GM18907 (cell line): ENCODE results near the gene PNISR.
A peak's percentile ranks its signal among the peaks of the same experiment; 100 is the strongest.
"Not testable (repeated sequence)": the region's sequence is repeated elsewhere in the genome, so short reads cannot be mapped to it uniquely, and the experiment has no call there.

Source experiments
- ATAC-seq: cut with Tn5 transposase; IDR thresholded peaks from one replicate; pipeline ENCODE4 v1.9.1; 2021; ENCODE audit warnings: mild to moderate bottlenecking, moderate library complexity; ENCODE audit not compliant: unreplicated experiment

The PNISR gene

DNA sequence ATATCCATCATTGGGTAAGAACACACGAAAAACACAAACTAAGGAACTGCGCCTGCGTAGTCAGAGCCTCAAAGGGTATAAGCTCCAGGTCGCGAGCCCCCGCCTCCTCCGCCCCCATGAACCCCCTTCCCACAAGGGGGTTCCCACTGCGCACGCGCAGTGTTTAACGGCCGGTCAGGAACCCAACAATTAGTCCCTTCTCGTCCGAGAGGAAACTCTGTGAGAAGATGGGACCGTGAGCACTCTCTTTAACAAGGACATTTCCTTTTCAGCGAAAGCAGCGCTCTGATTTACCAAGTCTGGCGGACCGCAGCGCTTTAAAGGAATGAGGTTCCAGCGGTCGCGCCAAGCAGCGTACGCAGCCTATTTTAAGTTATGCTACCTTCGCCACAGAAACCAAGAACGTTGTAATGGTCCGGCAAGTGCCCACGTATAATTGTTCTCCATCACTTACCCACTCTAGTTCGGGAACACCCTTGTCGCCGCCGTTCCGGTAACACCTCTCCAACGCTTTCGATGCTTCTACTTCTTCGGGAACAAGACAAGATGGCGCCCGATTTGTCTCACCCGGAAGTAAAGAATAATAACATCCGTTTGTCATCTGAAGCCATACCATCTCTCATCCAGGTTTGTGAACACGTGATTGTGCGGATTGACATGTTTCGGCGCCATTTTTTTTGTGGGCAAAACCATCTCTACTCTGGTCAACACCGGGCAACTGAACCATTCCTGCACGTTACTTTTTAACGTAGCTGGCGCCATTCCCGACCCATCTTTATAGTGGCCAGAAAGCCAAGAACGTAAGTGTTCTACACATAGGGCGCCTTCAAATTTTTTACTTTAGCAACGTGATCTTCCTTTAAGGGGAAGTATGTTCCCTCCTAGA, at the start of gene PNISR:
PNISR (minus strand) TSS at position 548 of the 886 bp plus-strand sequence. CDS start 10,649 bp downstream, outside the sequence.
- peak; percentile 93 for ATAC-seq

DNA sequence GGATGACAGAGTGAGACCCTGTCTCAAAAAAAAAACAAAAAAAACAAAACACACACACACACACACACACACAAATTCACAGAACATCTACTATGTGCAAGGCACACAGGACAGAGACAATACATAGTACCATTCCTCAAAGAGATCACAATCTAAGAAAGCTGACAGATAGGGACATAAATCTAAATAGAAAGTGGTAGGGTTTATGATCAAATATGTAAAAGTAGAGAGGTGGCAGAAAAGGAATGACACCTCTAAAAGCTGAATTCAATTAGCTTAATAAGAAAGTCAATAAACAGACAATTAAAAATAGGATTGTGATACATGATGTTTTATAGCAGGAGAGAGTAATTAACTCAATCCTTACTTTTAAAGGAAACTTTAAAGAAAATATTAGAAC, 48.6 kb upstream of the PNISR start:
- no peak for ATAC-seq

GRCh38 chr6:99471638-99472037, 46.5 kb upstream of the PNISR start:
- no peak for ATAC-seq

DNA sequence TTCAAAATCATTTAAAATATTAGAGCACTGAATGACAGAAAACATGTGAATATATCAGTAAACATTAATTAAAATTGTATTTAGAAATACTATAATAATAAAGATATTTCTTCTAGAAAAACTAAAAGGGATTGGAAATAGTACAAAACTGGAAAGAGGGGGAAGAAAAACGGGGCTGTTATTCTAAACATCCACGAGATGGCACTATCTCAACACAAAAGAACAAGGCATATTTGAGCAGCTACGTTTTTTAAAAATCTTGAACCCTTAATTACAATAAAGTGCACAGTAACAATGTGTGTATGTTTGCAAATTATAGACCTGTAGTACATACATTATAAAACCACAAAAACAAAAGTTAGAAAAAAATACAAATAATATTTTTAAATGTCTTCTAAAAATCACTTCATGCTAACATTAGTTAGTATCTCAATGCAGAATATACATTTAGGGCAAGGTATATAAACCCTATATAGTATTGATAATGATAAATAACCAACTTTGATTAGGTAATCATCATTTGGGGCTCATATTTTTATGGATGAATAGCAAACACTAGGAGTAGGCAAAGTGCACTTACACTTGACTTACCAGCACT, 42.5 kb upstream of the PNISR start:
- ATAC-seq = peak; percentile 66

- ATAC-seq = not testable (repeated sequence)
These were observed 34.0 kb upstream of the PNISR start for GRCh38 chr6:99459133-99459532.

- peak; percentile 58 for ATAC-seq
These were observed 33.2 kb upstream of the PNISR start for GRCh38 chr6:99458319-99458718.

- ATAC-seq = no peak
These were observed 21.0 kb upstream of the PNISR start for GRCh38 chr6:99446076-99446475.

- ATAC-seq = peak; percentile 74
These were observed 9.8 kb upstream of the PNISR start for GRCh38 chr6:99434702-99435530.

- no peak for ATAC-seq
These were observed 7.8 kb upstream of the PNISR start for GRCh38 chr6:99432877-99433276.

- no peak for ATAC-seq
These were observed 6.8 kb upstream of the PNISR start for GRCh38 chr6:99431901-99432300.

DNA sequence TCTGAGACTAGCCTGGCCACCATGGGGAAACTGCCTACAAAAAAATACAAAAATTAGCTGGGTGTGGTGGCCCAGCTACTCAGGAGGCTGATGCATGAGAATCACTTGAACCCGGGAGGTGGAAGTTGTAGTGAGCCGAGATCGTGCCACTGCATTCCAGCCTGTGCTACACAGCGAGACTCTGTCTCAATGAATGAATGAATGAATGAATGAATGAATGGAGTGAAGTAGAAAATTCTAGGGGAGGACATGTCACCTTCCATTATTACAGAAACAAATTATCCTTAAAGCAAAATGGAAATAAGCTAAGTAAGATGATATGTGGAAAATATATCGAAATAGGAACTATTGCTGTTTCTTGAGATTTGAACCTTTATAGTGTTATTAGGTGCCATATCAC, 2.9 kb upstream of the PNISR start:
- ATAC-seq = no peak

- no peak for ATAC-seq
These were observed 1.3 kb upstream of the PNISR start for GRCh38 chr6:99426451-99426757.

DNA sequence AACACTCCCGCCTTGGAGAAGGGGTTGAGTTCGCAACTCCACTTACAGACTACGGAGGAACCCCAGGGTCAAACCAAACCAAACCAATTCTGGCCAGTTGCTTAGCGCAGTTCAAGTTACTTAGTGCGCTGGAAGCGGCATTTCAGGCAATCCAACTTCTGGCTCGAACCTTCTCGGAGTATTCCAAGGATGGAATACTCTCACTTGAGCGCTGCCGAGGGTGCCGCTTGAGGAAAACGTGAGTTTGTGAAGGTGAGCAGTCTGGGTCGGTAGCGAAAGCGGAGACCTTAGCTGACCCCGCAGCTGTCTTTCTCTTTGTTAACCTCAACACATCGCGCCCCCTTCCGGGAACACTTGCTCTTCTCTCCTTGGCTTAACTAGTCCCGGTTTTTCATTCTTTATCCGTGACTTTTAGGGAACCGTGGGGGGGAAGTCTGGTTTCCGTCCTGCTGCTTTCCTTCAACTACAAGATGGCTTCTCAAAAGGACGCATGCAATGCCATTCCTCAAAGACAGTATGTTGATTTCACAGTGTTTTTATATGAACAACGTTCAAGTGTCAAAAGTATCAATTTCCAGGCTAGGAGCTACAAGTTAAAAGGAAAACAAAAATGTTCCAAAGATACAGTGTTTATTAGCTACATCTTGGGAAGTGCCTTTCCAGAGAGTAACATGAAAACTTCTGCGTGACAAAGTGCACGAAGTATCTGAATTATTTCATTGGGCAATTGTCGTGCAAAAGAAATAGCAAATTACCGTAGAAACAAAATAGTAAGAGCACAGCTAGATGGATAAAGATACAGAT, 741 bp upstream of the PNISR start:
- ATAC-seq = peak; percentile 62

DNA sequence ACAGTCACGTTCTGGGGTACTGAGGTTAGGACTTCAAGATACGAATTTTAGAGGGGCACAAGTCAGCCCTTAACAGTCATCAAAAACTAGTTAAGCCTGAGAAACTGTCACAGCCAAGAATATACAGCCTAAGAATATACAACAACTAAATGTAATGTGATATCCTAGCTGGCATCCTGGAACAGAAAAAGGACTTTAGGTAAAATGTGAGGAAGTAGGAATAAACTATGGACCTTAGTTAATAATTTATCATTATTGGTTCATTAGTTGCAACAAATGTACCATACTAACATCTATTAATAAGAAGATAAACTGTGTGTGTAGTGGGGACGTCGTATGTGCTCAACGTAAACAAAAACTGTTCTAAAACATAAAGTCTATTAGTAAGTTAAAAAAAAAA, 1.1 kb downstream of the PNISR start:
- no peak for ATAC-seq

DNA sequence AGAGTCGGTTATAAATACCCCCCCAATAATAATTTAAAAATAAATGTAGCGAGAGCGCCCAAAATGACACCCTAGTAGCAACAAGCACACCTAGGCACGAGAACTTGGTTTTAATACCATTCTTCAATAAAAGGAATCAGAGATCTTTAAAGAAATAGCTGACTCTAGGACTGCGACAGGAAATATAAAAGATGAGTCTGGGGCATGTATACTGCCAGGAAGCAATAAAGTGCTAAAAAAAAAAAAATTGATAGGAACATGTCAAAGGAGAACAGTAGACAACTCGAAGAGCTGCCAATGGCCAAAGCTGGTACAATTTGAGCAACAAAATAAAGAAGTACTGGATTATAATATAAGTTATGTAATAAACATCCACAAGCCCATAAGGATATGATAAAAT, 2.2 kb downstream of the PNISR start:
- no peak for ATAC-seq

GRCh38 chr6:99416892-99417767, 8.0 kb downstream of the PNISR start:
- peak; percentile 90 for ATAC-seq

GRCh38 chr6:99416226-99416625, 8.9 kb downstream of the PNISR start:
- no peak for ATAC-seq

GRCh38 chr6:99415446-99415845, 9.7 kb downstream of the PNISR start:
- no peak for ATAC-seq

DNA sequence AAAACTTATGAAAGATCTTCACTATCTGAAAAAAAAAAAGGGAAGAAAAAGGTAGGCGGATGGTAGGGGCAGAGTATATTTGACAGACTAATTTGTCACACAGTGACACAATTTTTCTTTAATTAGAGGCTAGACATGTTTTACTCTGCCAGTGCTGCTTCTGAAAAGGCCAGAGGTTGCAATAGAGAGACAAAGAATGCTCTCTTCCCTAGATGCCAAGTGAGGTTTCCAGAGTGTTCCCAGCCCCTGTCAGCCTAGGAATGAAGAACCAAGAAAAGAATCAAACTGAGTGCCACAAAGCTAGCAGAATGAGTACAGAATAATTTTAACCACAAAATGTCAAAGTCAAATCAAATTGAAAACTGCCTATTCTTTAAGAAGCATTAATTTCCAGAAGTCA, 13.0 kb downstream of the PNISR start:
- ATAC-seq = no peak

GRCh38 chr6:99409672-99410071, 15.4 kb downstream of the PNISR start:
- ATAC-seq = no peak
